Ishikawa (cell line): ENCODE results near the gene OTUB2.

Source experiments
- CEBPB ChIP-seq: IDR thresholded peaks from 2 replicates; pipeline ENCODE4 v1.6.1; 2012
- CREB1 ChIP-seq: IDR thresholded peaks from 2 replicates; pipeline ENCODE4 v1.6.1; 2012; ENCODE audit warnings: low read depth
- EGR1 ChIP-seq: IDR thresholded peaks from 2 replicates; pipeline ENCODE4 v1.6.1; 2012
- EP300 ChIP-seq: IDR thresholded peaks from 2 replicates; pipeline ENCODE4 v1.6.1; 2012; ENCODE audit warnings: borderline replicate concordance
- FOXM1 ChIP-seq: IDR thresholded peaks from 2 replicates; pipeline ENCODE4 v1.6.1; 2012; ENCODE audit warnings: low read depth, borderline replicate concordance
- MAX ChIP-seq: IDR thresholded peaks from 2 replicates; pipeline ENCODE4 v1.6.1; 2012
- NFIC ChIP-seq: IDR thresholded peaks from 2 replicates; pipeline ENCODE4 v1.6.1; 2012
- RAD21 ChIP-seq: IDR thresholded peaks from 2 replicates; pipeline ENCODE4 v1.6.1; 2012; ENCODE audit warnings: low read depth
- REST ChIP-seq: IDR thresholded peaks from 2 replicates; pipeline ENCODE4 v1.6.1; 2012; ENCODE audit warnings: low read depth, mild to moderate bottlenecking
- TAF1 ChIP-seq: IDR thresholded peaks from 2 replicates; pipeline ENCODE4 v1.6.1; 2012; ENCODE audit warnings: low read depth, mild to moderate bottlenecking
- TCF12 ChIP-seq: IDR thresholded peaks from 2 replicates; pipeline ENCODE4 v1.6.1; 2012; ENCODE audit warnings: low read depth
- TEAD4 ChIP-seq: IDR thresholded peaks from 2 replicates; pipeline ENCODE4 v1.6.1; 2012
- USF1 ChIP-seq: IDR thresholded peaks from 2 replicates; pipeline ENCODE4 v1.6.1; 2012
- YY1 ChIP-seq: IDR thresholded peaks from 2 replicates; pipeline ENCODE4 v1.6.1; 2012; ENCODE audit warnings: low read depth
- ZBTB7A ChIP-seq: IDR thresholded peaks from 2 replicates; pipeline ENCODE4 v1.6.1; 2012; ENCODE audit warnings: low read depth

OTUB2 gene

GRCh38 chr14:94022532-94023411 lies 3.4 kb upstream of the OTUB2 start:
- 0 out of 2 replicates have a peak, but pooled peaks have one; percentile 13 for TF ChIP-seq CEBPB
- no peak for TF ChIP-seq ZBTB7A

GRCh38 chr14:94024549-94024948 lies 1.6 kb upstream of the OTUB2 start:
- TF ChIP-seq MAX = no peak
- no peak for TF ChIP-seq CREB1
- TF ChIP-seq TCF12 = no peak
- TF ChIP-seq FOXM1 = no peak
- no peak for TF ChIP-seq EP300
- no peak for TF ChIP-seq USF1
- no peak for TF ChIP-seq YY1
- TF ChIP-seq TAF1 = no peak
- TF ChIP-seq CEBPB = no peak
- TF ChIP-seq REST = no peak
- no peak for TF ChIP-seq EGR1
- no peak for TF ChIP-seq TEAD4
- no peak for TF ChIP-seq ZBTB7A

GRCh38 chr14:94025720-94026119 lies 420 bp upstream of the OTUB2 start:
- TF ChIP-seq RAD21 (no peak), TAF1 (no peak), YY1 (no peak), USF1 (no peak), EGR1 (no peak), MAX (no peak), EP300 (no peak), CREB1 (no peak), ZBTB7A (no peak), CEBPB (no peak)

GRCh38 chr14:94026889-94027469 lies 839 bp downstream of the OTUB2 start:
- no peak for TF ChIP-seq RAD21
- no peak for TF ChIP-seq TCF12
- no peak for TF ChIP-seq CREB1
- no peak for TF ChIP-seq NFIC
- TF ChIP-seq REST = no peak
- no peak for TF ChIP-seq TEAD4
- no peak for TF ChIP-seq FOXM1
- no peak for TF ChIP-seq CEBPB

GRCh38 chr14:94027566-94028449 lies 1.7 kb downstream of the OTUB2 start:
- TF ChIP-seq USF1 = no peak
- no peak for TF ChIP-seq ZBTB7A
- TF ChIP-seq NFIC = no peak
- no peak for TF ChIP-seq MAX
- no peak for TF ChIP-seq FOXM1
- TF ChIP-seq CEBPB = no peak
- TF ChIP-seq REST = no peak
- TF ChIP-seq TAF1 = no peak
- no peak for TF ChIP-seq EP300
- no peak for TF ChIP-seq TEAD4
